K562 (cell line): Measurements from ENCODE around the gene ICAM1. TPM values are rescaled to one million over a fixed set of nuclear protein-coding genes. Genes with fewer than 3 reads are reported as not detected.

Experiments
- ATAC-seq: fragments of 200-7000 bp; cut with Tn5 transposase; 3 replicates; pipeline ENCODE4 v1.9.1; 2020; ENCODE audit warnings: moderate library complexity
- BruUV-seq: library from RNA; stranded (reverse); fragments of 400-500 nt; replicated peaks from 2 replicates; lab custom pipeline; 2021; lab: Mats Ljungman, UMichigan
- CTCF ChIA-PET: fragments of 300-600 bp; formaldehyde crosslinking; extraction: SDS; loops from one replicate; lab custom pipeline; 2021; ENCODE audit warnings: low intra/inter-chr PET ratio; lab: Yijun Ruan, JAX
- POLR2A ChIA-PET: fragments of 300-600, 350-650 bp; sonication (Branson Sonifier 250); formaldehyde crosslinking; extraction: SDS; loops from one replicate; lab custom pipeline; 2021; ENCODE audit warnings: antibody characterized with exemption, inconsistent platforms; lab: Yijun Ruan, JAX
- DNase-seq, 4 experiments: peaks; one replicate each; pipeline versions ENCODE4 v3.0.0 to v3.0.0-alpha.2; 2011 to 2018; ENCODE audit warnings: low spot score in 3 of 4, mixed read lengths in 3 of 4; ENCODE audit errors: extremely low read depth in 1 of 4
- FAIRE-seq: peaks from 2 replicates; lab custom pipeline; 2011; peaks lifted over from hg19 to GRCh38; lab: Jason Lieb, UNC
- H2AFZ ChIP-seq: 2 replicates; pipeline ENCODE4 v1.6.0; 2011; ENCODE audit warnings: low read depth, low read length, control low read depth, inconsistent platforms
- H3K27ac ChIP-seq: fragments of 200-600 bp; 3 replicates; pipeline ENCODE4 v1.8.0; 2011; ENCODE audit warnings: low read depth, mild to moderate bottlenecking, control low read depth, inconsistent platforms, low read length, moderate library complexity, mixed read lengths; ENCODE audit errors: extremely low read depth
- H3K27me3 ChIP-seq, 2 experiments: fragments of 300-600 bp in 1 of 2; 2 replicates in 1 of 2; 3 replicates in 1 of 2; pipeline versions ENCODE4 v1.6.0 to v1.8.0; 2011; ENCODE audit warnings: inconsistent platforms in 2 of 2, low read length in 2 of 2, mild to moderate bottlenecking in 1 of 2, mixed read lengths in 1 of 2, moderate library complexity in 1 of 2; ENCODE audit not compliant: control insufficient read depth in 2 of 2, insufficient read depth in 2 of 2
- H3K36me3 ChIP-seq: fragments of 300-600 bp; 3 replicates; pipeline ENCODE4 v1.8.0; 2011; ENCODE audit warnings: mild to moderate bottlenecking, low read length, inconsistent platforms; ENCODE audit not compliant: control insufficient read depth, insufficient read depth
- H3K4me1 ChIP-seq, 2 experiments: fragments of 200-600 bp in 1 of 2; replicated peaks in 1 of 2; 2 replicates in 1 of 2; 3 replicates in 1 of 2; pipeline versions ENCODE4 v1.5.1 to v1.8.0; 2011; ENCODE audit warnings: inconsistent platforms in 2 of 2, low read length in 2 of 2, mild to moderate bottlenecking in 1 of 2, mixed read lengths in 1 of 2, moderate library complexity in 1 of 2; ENCODE audit not compliant: control insufficient read depth in 2 of 2, insufficient read depth in 2 of 2
- H3K4me2 ChIP-seq: 2 replicates; pipeline ENCODE4 v1.6.1; 2011; ENCODE audit warnings: low read length, control low read depth, inconsistent platforms, mixed read lengths; ENCODE audit not compliant: insufficient read depth
- H3K4me3 ChIP-seq: fragments of 200-600 bp; sonication (generic), shearing (Covaris generic); 2 replicates; pipeline ENCODE4 v1.5.1; 2016; ENCODE audit warnings: control low read depth, inconsistent platforms
- H3K79me2 ChIP-seq: fragments of 200-600 bp; 3 replicates; pipeline ENCODE4 v1.8.0; 2011; ENCODE audit warnings: low read length, inconsistent platforms; ENCODE audit not compliant: control insufficient read depth, insufficient read depth
- H3K9ac ChIP-seq, 2 experiments: 2 replicates each; pipeline versions ENCODE4 v1.6.0 to v1.6.1; 2011; ENCODE audit warnings: low read depth in 2 of 2, low read length in 2 of 2, control low read depth in 1 of 2, inconsistent platforms in 1 of 2, mild to moderate bottlenecking in 1 of 2, mixed read lengths in 1 of 2; ENCODE audit not compliant: insufficient read depth in 1 of 2
- H3K9me1 ChIP-seq: one replicate; pipeline ENCODE4 v1.6.0; 2011; ENCODE audit warnings: inconsistent platforms, mild to moderate bottlenecking, low read length, moderate library complexity; ENCODE audit not compliant: control insufficient read depth, insufficient read depth
- H3K9me3 ChIP-seq: replicated peaks from 2 replicates; pipeline ENCODE4 v1.5.1; 2011; ENCODE audit warnings: low read depth, low read length, inconsistent platforms; ENCODE audit not compliant: control insufficient read depth, insufficient read depth
- H4K20me1 ChIP-seq: replicated peaks from 2 replicates; pipeline ENCODE4 v1.6.1; 2011; ENCODE audit warnings: low read length, inconsistent platforms, mixed read lengths; ENCODE audit not compliant: control insufficient read depth, insufficient read depth
- BACH1 ChIP-seq: fragments of 200-800 bp; sonication (Bioruptor generic); IDR thresholded peaks from 2 replicates; pipeline ENCODE4 v1.6.1; 2016; ENCODE audit warnings: missing genetic modification characterization, missing compliant biosample characterization
- E2F1 ChIP-seq: sonication (generic); formaldehyde crosslinking; IDR thresholded peaks from 2 replicates; pipeline ENCODE4 v1.8.1; 2023; ENCODE audit warnings: mild to moderate bottlenecking, missing genetic modification reagents, moderate library complexity
- E2F4 ChIP-seq: sonication (generic); formaldehyde crosslinking; IDR thresholded peaks from 2 replicates; pipeline ENCODE4 v1.8.0; 2022; ENCODE audit warnings: mild to moderate bottlenecking, low read depth, missing genetic modification reagents
- FOS ChIP-seq: IDR thresholded peaks from 3 replicates; pipeline ENCODE4 v1.6.1; 2011; ENCODE audit not compliant: insufficient read length; ENCODE audit errors: extremely low read depth
- KLF13 ChIP-seq: fragments of 450-650 bp; IDR thresholded peaks from 2 replicates; pipeline ENCODE4 v1.6.1; 2016; ENCODE audit warnings: missing genetic modification characterization, low read depth, mild to moderate bottlenecking, missing compliant biosample characterization, moderate library complexity, borderline replicate concordance
- TEAD4 ChIP-seq, 2 experiments: sonication (generic) in 1 of 2; formaldehyde crosslinking in 1 of 2; IDR thresholded peaks; 2 replicates each; pipeline versions ENCODE4 v1.6.1 to v1.8.0; 2012 to 2022; ENCODE audit warnings: borderline replicate concordance in 1 of 2, inconsistent platforms in 1 of 2, low read length in 1 of 2, mild to moderate bottlenecking in 1 of 2, missing genetic modification reagents in 1 of 2
- TRIM24 ChIP-seq, 2 experiments: fragments of 450-650 bp; IDR thresholded peaks; 2 replicates each; pipeline ENCODE4 v1.6.1; 2016
- ZNF282 ChIP-seq: sonication (generic); formaldehyde crosslinking; IDR thresholded peaks from 2 replicates; pipeline ENCODE4 v1.8.1; 2023; ENCODE audit warnings: missing genetic modification reagents
- ZNF707 ChIP-seq: fragments of 250-450 bp; sonication (Bioruptor Pico); conservative IDR thresholded peaks from 2 replicates; pipeline ENCODE4 v1.8.0; 2022; ENCODE audit warnings: inconsistent platforms, mild to moderate bottlenecking, moderate library complexity
- WGBS: fragments of 100-300 bp; shearing (Covaris generic); methylation state at CpG from one replicate; pipeline ENCODE4 v1.1.6; 2016; ENCODE audit warnings: low coverage, mixed read lengths; ENCODE audit not compliant: insufficient coverage; ENCODE audit errors: missing lambda C conversion rate; 5-methylcytosine and 5-hydroxymethylcytosine counted together
- in situ Hi-C: fragments of 300-500 bp; cut with MboI; formaldehyde crosslinking; loops from 4 replicates; pipeline ENCODE4 v1.15.0; 2018; ENCODE audit warnings: inconsistent platforms, mixed read lengths
- intact Hi-C: fragments of 100-400 bp; cut with micrococcal nuclease; formaldehyde crosslinking; loops from 2 replicates; pipeline ENCODE4 v1.14.2; 2022
- polyA plus RNA-seq, 8 experiments: library from polyadenylated mRNA; depleted of rRNA in 4 of 8; stranded (reverse) in 5 of 8; unstranded in 3 of 8; fragments of >200 nt; fragmentation: Nextera tagmentation in 2 of 8; fragmentation: Illumina TruSeq in 1 of 8; extraction: Ambion mirVana in 2 of 8; extraction: Trizol in 1 of 8; gene quantifications; 2 replicates each; pipeline versions ENCODE4 v1.2.1 to v1.2.3, GENCODE V29; 2011 to 2014; ENCODE audit warnings: inconsistent platforms in 1 of 8, missing spikeins in 1 of 8
- total RNA-seq, 7 experiments: library from RNA; depleted of rRNA in 6 of 7; stranded (reverse); fragments of >200 nt in 6 of 7; fragmentation: Illumina TruSeq in 2 of 7; extraction: Trizol in 2 of 7; gene quantifications; 2 replicates each; pipeline versions ENCODE4 v1.2.1 to v1.2.3, GENCODE V29; 2011 to 2021; ENCODE audit warnings: low replicate concordance in 1 of 7
- TF ChIP-seq, protein P1 (sequence below), 2 experiments: fragments of 450-650 bp in 1 of 2; IDR thresholded peaks; 2 replicates each; pipeline ENCODE4 v1.6.1; 2011 to 2017; ENCODE audit warnings: low read depth in 2 of 2, antibody characterized with exemption in 1 of 2, borderline replicate concordance in 1 of 2, low read length in 1 of 2, mild to moderate bottlenecking in 1 of 2, mixed read lengths in 1 of 2; ENCODE audit not compliant: control insufficient read depth in 1 of 2
- TF ChIP-seq, protein P2 (sequence below): sonication (generic); formaldehyde crosslinking; IDR thresholded peaks from 2 replicates; pipeline ENCODE4 v1.8.1; 2023; ENCODE audit warnings: mild to moderate bottlenecking, missing genetic modification reagents

The ICAM1 gene
- total and polyA plus RNA-seq, 9 of the 15 experiments (the other 6 are each of a cell fraction or from before 2014, with no cell fraction given) = 2.3 to 24.4 (median 13.4) TPM

DNA sequence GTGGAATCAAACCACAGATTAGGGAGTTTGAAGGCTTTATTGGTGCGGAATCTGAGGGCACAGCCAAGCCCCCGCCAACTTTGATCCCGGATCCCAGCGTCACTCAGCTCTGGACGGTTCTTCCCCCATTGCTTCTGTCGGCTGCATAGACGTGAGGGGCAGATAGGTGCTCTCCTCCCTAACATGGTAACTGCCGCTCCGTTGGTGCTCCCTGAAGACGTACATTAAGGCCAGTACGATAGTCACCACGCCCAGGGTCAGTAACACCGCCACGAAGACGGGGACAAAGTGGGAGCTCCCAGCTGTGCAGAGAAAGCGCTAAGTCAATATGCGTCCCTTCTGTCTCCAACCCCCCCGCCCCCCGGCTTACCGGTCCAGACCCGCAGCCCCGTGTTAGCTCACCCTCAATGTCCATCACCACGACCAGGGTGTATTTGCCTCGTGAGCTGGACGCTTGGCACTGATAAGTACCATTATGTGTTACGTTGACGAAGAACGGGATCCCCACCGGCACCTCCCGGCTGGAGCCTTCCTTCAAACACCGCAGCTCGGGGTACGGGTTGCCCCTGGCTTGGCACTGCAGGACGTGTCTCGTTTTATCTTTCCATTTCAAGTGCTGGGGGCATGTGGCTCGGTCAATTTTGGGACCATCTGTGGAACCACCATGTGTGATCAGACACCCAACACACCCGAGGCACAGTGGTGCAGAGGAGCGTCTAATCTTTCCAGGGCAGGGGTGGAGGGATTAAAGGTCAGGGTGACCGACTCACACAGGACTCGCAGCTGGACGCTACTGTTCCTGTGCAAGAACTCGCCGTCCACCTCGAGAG, 63.1 kb downstream of the ICAM1 start:
- Histone ChIP-seq H3K9me3 (no peaks in the 10 kb centered on the region), H3K9me1 (no peaks in the 10 kb centered on the region), H3K36me3 (peaks cover 32% of the 10 kb centered on the region), H4K20me1 (peaks cover 10% of the 10 kb centered on the region; the same call in 1 of the 2 replicates), H3K27ac (peak overlapping the region; percentile 98), H3K4me2 (peak overlapping the region; percentile 92), H3K4me1 (peaks cover 15 to 47% of the 10 kb centered on the region in 2 experiments; a peak in 4 of 5 replicates), H3K79me2 (peaks cover 64% of the 10 kb centered on the region), H3K4me3 (peak overlapping the region; percentile 93), H3K27me3 (no peaks in the 10 kb centered on the region), H2AFZ (peak overlapping the region; percentile 80), H3K9ac (peak overlapping the region; percentile 96 to 99)
- TSS peak; percentile 93 for BruUV-seq
- 1% methylated on average over 44 of the region's 44 CpGs for WGBS
- CTCF ChIA-PET = no interaction called here
- FAIRE-seq = no peak
- in situ Hi-C loops = no loop called here
- POLR2A ChIA-PET = interaction anchor here (0.6 to 3.9 kb wide), 16 partner anchors 10 to 75 kb away, joined by 3 to 29 read pairs (median 6); partner anchors contain the start of genes FDX2, ICAM5 and TYK2
- intact Hi-C loops = loop anchor here (1.0 to 2.0 kb wide), 5 partner anchors 45 to 247 kb away; partner anchors contain the start of genes ICAM1, ICAM5, SHFL and TYK2
- peak; percentile 37 for ATAC-seq
- peak in 2 of 4 experiments; percentile 64 to 81 for DNase-seq
- TF ChIP-seq KLF13 = no peak
- TF ChIP-seq BACH1 (tag) = no peak
- peak; percentile 73 for TF ChIP-seq TEAD4 (IDR thresholded peaks at IDR 0.05; ENCODE audit: low read length)
- no peak for TF ChIP-seq TEAD4 (CRISPR knock-in tag; IDR thresholded peaks at IDR 0.05; ENCODE audit: borderline replicate concordance)
- TF ChIP-seq, protein P1, sequence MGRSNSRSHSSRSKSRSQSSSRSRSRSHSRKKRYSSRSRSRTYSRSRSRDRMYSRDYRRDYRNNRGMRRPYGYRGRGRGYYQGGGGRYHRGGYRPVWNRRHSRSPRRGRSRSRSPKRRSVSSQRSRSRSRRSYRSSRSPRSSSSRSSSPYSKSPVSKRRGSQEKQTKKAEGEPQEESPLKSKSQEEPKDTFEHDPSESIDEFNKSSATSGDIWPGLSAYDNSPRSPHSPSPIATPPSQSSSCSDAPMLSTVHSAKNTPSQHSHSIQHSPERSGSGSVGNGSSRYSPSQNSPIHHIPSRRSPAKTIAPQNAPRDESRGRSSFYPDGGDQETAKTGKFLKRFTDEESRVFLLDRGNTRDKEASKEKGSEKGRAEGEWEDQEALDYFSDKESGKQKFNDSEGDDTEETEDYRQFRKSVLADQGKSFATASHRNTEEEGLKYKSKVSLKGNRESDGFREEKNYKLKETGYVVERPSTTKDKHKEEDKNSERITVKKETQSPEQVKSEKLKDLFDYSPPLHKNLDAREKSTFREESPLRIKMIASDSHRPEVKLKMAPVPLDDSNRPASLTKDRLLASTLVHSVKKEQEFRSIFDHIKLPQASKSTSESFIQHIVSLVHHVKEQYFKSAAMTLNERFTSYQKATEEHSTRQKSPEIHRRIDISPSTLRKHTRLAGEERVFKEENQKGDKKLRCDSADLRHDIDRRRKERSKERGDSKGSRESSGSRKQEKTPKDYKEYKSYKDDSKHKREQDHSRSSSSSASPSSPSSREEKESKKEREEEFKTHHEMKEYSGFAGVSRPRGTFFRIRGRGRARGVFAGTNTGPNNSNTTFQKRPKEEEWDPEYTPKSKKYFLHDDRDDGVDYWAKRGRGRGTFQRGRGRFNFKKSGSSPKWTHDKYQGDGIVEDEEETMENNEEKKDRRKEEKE (IDR thresholded peaks at IDR 0.05; ENCODE audit: borderline replicate concordance in 1 of 2, control insufficient read depth in 1 of 2, low read depth in 2 of 2, low read length in 1 of 2) = no peak
- no peak for TF ChIP-seq FOS
- TF ChIP-seq, protein P2, sequence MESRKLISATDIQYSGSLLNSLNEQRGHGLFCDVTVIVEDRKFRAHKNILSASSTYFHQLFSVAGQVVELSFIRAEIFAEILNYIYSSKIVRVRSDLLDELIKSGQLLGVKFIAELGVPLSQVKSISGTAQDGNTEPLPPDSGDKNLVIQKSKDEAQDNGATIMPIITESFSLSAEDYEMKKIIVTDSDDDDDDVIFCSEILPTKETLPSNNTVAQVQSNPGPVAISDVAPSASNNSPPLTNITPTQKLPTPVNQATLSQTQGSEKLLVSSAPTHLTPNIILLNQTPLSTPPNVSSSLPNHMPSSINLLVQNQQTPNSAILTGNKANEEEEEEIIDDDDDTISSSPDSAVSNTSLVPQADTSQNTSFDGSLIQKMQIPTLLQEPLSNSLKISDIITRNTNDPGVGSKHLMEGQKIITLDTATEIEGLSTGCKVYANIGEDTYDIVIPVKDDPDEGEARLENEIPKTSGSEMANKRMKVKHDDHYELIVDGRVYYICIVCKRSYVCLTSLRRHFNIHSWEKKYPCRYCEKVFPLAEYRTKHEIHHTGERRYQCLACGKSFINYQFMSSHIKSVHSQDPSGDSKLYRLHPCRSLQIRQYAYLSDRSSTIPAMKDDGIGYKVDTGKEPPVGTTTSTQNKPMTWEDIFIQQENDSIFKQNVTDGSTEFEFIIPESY (CRISPR knock-in tag) = no peak
- no peak for TF ChIP-seq ZNF282 (CRISPR knock-in tag)
- TF ChIP-seq ZNF707 (CRISPR knock-in tag) = no peak
- peak; percentile 55; the same call in 1 of the 2 replicates for TF ChIP-seq E2F1 (CRISPR knock-in tag)
- peak; percentile 38 to 51; a peak in 2 of 4 replicates for TF ChIP-seq TRIM24 (IDR thresholded peaks at IDR 0.05)
- TF ChIP-seq E2F4 (CRISPR knock-in tag) = no peak
